Measurements from ENCODE around the gene CHSY3.
"Not testable (repeated sequence)": the region's sequence is repeated elsewhere in the genome, so short reads cannot be mapped to it uniquely, and the experiment has no call there.

CHSY3 gene

DNA sequence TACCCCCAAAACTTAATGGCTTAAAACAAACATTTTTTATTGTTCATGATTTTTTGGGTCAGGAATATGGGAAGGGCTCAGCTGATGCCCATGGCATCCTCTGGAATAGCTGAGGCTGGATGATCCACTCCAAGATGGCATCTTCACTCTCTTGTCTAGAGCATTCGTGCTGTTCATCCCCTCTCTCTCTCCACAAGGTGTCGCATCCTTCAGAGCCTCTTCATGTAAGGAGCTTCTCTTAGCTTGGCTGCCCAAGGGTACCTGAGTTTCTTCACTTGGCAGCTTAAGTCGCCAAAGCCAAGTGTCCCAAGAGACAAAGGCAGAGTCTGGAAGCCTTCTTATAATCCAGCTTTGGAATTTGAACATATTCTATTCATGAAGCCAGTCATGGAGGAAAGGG, 294.7 kb downstream of the CHSY3 start:
- Histone ChIP-seq H2AFZ (ENCODE audit: low read length, unreplicated experiment) (no peak overlapping the region), H3K36me3 (ENCODE audit: insufficient read depth, low read length) (no peaks in the 10 kb centered on the region), H3K4me1 (ENCODE audit: control insufficient read depth, insufficient read depth, low read length, unreplicated experiment) (no peaks in the 10 kb centered on the region), H3K27ac (ENCODE audit: low read depth, low read length) (no peak overlapping the region), H3K27me3 (ENCODE audit: insufficient read depth, low read length) (no peaks in the 10 kb centered on the region), H3K79me2 (ENCODE audit: control insufficient read depth, insufficient read depth, low read length, unreplicated experiment) (no peaks in the 10 kb centered on the region), H3K4me3 (ENCODE audit: low read depth, low read length) (no peak overlapping the region)

DNA sequence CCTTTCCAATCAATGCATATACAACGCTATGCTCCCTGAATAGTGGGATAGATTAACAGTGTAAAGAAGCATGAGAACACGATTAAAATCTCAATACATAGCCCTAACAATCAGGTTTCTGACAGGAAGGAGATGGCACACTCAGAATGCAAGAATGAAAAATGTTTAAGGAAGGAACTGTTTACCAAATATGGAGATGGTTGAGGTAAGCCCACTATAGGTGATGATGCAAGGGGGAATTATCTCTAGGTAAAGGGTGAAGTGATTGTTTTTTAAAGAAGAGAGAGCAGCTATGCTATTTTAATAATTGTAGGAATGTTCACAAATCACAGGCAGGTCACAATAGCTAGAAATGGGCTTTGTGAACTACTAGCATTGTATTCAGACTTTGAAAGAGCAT, 302.4 kb downstream of the CHSY3 start:
- H3K4me1 ChIP-seq (ENCODE audit: control insufficient read depth, insufficient read depth, low read length, unreplicated experiment): no peaks in the 10 kb centered on the region
- no peaks in the 10 kb centered on the region for H3K36me3 ChIP-seq (ENCODE audit: insufficient read depth, low read length)
- H3K27ac ChIP-seq (ENCODE audit: low read depth, low read length): no peak overlapping the region
- no peaks in the 10 kb centered on the region for H3K79me2 ChIP-seq (ENCODE audit: control insufficient read depth, insufficient read depth, low read length, unreplicated experiment)
- H3K4me3 ChIP-seq (ENCODE audit: low read depth, low read length): no peak overlapping the region
- H2AFZ ChIP-seq (ENCODE audit: low read length, unreplicated experiment): no peak overlapping the region
- no peaks in the 10 kb centered on the region for H3K27me3 ChIP-seq (ENCODE audit: insufficient read depth, low read length)

DNA sequence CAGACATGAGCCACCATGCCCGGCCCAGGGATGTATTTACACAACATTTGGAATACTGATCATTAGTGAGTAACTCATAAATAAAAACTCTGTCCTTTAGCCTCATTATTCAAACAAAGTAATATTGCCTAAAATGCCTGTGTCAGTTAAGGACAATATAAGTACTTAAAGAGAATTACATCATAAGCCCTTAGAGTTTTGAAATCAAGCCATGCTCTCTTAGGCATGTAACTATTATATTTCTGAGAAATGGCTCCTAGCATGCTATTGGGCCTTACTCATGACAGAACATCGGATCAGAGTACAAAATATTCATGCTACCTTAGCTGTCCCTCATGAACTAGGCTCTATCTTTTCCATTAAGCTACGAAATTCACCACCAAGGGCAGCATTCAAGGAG, 309.3 kb downstream of the CHSY3 start:
- H3K36me3 ChIP-seq (ENCODE audit: insufficient read depth, low read length): no peaks in the 10 kb centered on the region
- no peak overlapping the region for H3K27ac ChIP-seq (ENCODE audit: low read depth, low read length)
- H3K4me1 ChIP-seq (ENCODE audit: control insufficient read depth, insufficient read depth, low read length, unreplicated experiment): no peaks in the 10 kb centered on the region
- H3K27me3 ChIP-seq (ENCODE audit: insufficient read depth, low read length): no peaks in the 10 kb centered on the region
- H2AFZ ChIP-seq (ENCODE audit: low read length, unreplicated experiment): no peak overlapping the region
- H3K79me2 ChIP-seq (ENCODE audit: control insufficient read depth, insufficient read depth, low read length, unreplicated experiment): no peaks in the 10 kb centered on the region
- H3K4me3 ChIP-seq (ENCODE audit: low read depth, low read length): no peak overlapping the region

DNA sequence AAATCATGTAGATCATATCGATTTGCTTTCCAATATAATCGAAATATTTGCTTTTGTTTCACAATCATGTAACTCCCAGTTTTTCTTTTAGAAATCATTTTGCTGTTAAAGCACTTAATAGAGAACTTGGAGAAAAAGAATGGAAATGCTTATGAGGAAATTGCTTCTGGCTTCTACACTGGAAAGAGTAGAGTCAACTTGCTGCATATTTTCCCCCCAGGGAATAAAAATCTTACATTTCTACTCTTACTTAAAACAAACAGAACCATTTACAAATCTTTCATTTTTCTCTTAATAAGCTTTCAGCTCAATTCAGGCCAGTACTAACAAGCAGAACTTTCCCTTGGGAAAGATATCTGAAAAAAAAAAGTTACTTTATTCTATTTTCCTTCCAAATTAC, 312.0 kb downstream of the CHSY3 start:
- Histone ChIP-seq H2AFZ (ENCODE audit: low read length, unreplicated experiment) (no peak overlapping the region), H3K27ac (ENCODE audit: low read depth, low read length) (no peak overlapping the region), H3K79me2 (ENCODE audit: control insufficient read depth, insufficient read depth, low read length, unreplicated experiment) (no peaks in the 10 kb centered on the region), H3K4me1 (ENCODE audit: control insufficient read depth, insufficient read depth, low read length, unreplicated experiment) (no peaks in the 10 kb centered on the region), H3K36me3 (ENCODE audit: insufficient read depth, low read length) (no peaks in the 10 kb centered on the region), H3K27me3 (ENCODE audit: insufficient read depth, low read length) (no peaks in the 10 kb centered on the region), H3K4me3 (ENCODE audit: low read depth, low read length) (no peak overlapping the region)

DNA sequence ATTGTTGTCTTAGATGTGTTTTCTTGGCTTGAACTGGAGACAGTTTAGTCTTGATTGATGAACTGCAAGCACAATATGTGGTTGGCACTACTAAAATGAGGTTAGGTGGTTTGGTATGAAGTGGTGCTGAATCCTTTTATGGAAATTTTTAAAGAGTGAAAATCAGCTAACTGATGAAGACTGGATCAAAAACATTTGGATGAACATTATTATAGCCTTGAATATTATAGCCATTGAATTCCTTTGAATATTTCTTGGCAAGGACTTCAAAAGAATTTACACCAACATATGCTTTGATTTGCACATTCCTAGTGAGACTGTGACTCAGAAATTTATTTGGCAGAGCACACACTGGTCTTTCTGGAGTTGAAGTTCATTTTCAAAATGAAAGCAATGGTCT, 318.3 kb downstream of the CHSY3 start:
- Histone ChIP-seq H3K27me3 (ENCODE audit: insufficient read depth, low read length) (no peaks in the 10 kb centered on the region), H3K79me2 (ENCODE audit: control insufficient read depth, insufficient read depth, low read length, unreplicated experiment) (no peaks in the 10 kb centered on the region), H3K36me3 (ENCODE audit: insufficient read depth, low read length) (no peaks in the 10 kb centered on the region), H3K27ac (ENCODE audit: low read depth, low read length) (no peak overlapping the region), H3K4me3 (ENCODE audit: low read depth, low read length) (0 out of 2 replicates have a peak overlapping the region, but pooled peaks have one; percentile 3), H3K4me1 (ENCODE audit: control insufficient read depth, insufficient read depth, low read length, unreplicated experiment) (no peaks in the 10 kb centered on the region), H2AFZ (ENCODE audit: low read length, unreplicated experiment) (no peak overlapping the region)

DNA sequence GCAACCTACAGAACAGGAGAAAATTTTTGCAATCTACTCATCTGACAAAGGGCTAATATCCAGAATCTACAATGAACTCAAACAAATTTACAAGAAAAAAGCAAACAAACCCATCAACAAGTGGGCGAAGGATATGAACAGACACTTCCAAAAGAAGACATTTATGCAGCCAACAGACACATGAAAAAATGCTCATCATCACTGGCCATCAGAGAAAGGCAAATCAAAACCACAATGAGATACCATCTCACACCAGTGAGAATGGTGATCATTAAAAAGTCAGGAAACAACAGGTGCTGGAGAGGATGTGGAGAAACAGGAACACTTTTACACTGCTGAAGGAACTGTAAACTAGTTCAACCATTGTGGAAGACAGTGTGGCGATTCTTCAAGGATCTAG, 322.3 kb downstream of the CHSY3 start:
- H3K4me3 ChIP-seq (ENCODE audit: low read depth, low read length); H3K27me3 ChIP-seq (ENCODE audit: insufficient read depth, low read length); H3K27ac ChIP-seq (ENCODE audit: low read depth, low read length); H2AFZ ChIP-seq (ENCODE audit: low read length, unreplicated experiment); H3K4me1 ChIP-seq (ENCODE audit: control insufficient read depth, insufficient read depth, low read length, unreplicated experiment); H3K79me2 ChIP-seq (ENCODE audit: control insufficient read depth, insufficient read depth, low read length, unreplicated experiment); H3K36me3 ChIP-seq (ENCODE audit: insufficient read depth, low read length): not testable (repeated sequence)

DNA sequence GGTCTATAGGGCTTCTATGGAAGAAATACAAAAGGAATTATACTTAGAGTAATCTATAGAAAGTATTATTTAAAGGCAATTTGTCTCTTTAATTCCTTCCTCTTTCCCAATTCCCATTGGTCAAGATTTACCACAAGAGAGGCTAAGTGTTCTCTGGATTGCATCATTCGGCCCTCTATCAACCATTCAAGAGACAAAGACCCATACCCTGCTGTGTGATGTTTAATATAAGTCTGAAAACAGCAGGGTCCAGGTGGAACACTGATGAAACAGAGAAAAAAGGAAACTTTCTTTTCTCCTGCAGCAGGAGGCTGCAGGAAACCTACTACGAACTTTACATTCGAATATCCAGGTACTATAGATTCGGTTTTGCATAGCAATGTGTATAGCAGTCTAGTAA, 323.4 kb downstream of the CHSY3 start:
- no peak overlapping the region for H2AFZ ChIP-seq (ENCODE audit: low read length, unreplicated experiment)
- H3K27ac ChIP-seq (ENCODE audit: low read depth, low read length): no peak overlapping the region
- H3K79me2 ChIP-seq (ENCODE audit: control insufficient read depth, insufficient read depth, low read length, unreplicated experiment): no peaks in the 10 kb centered on the region
- no peaks in the 10 kb centered on the region for H3K27me3 ChIP-seq (ENCODE audit: insufficient read depth, low read length)
- no peak overlapping the region for H3K4me3 ChIP-seq (ENCODE audit: low read depth, low read length)
- no peaks in the 10 kb centered on the region for H3K36me3 ChIP-seq (ENCODE audit: insufficient read depth, low read length)
- no peaks in the 10 kb centered on the region for H3K4me1 ChIP-seq (ENCODE audit: control insufficient read depth, insufficient read depth, low read length, unreplicated experiment)

DNA sequence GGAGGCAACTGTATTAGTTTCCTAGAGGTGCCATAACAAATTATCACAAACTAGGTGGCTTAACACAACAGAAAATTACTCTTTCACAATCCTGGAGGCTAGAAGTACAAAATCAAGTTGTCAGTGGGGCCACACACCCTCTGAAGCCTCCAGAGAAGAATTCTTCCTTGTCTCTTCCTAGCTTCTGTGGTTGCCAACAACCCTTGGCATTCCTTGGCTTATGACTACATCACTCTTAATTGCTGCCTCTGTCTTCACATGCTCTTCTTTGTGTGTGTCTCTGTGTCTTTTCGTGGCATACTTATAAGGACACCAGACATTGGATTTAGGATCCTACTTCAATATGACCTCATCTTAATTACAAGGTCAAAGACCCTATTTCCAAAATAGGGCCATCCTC, 327.5 kb downstream of the CHSY3 start:
- Histone ChIP-seq H3K79me2 (ENCODE audit: control insufficient read depth, insufficient read depth, low read length, unreplicated experiment) (no peaks in the 10 kb centered on the region), H3K4me3 (ENCODE audit: low read depth, low read length) (no peak overlapping the region), H3K27ac (ENCODE audit: low read depth, low read length) (no peak overlapping the region), H3K27me3 (ENCODE audit: insufficient read depth, low read length) (no peaks in the 10 kb centered on the region), H3K4me1 (ENCODE audit: control insufficient read depth, insufficient read depth, low read length, unreplicated experiment) (no peaks in the 10 kb centered on the region), H3K36me3 (ENCODE audit: insufficient read depth, low read length) (no peaks in the 10 kb centered on the region), H2AFZ (ENCODE audit: low read length, unreplicated experiment) (no peak overlapping the region)

DNA sequence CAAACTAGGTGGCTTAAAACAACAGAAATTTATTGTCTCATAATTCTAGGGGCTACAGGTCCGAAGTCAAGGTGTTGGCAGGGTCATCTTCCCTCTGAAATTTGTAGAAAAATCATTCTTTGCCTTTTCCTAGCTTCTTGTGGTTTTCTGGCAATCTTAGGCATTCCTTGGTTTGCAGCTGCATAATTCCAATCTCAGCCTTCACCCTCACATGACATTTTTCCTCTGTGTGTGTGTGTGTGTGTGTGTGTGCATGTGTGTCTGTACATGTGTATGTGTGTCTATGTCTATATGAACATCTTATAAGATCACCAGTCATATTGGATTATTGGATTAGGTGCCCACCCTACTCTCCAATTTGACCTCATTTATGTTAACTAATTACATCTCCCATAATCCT, 330.6 kb downstream of the CHSY3 start:
- Histone ChIP-seq H2AFZ (ENCODE audit: low read length, unreplicated experiment) (no peak overlapping the region), H3K36me3 (ENCODE audit: insufficient read depth, low read length) (no peaks in the 10 kb centered on the region), H3K27me3 (ENCODE audit: insufficient read depth, low read length) (no peaks in the 10 kb centered on the region), H3K79me2 (ENCODE audit: control insufficient read depth, insufficient read depth, low read length, unreplicated experiment) (no peaks in the 10 kb centered on the region), H3K4me1 (ENCODE audit: control insufficient read depth, insufficient read depth, low read length, unreplicated experiment) (no peaks in the 10 kb centered on the region), H3K27ac (ENCODE audit: low read depth, low read length) (no peak overlapping the region), H3K4me3 (ENCODE audit: low read depth, low read length) (no peak overlapping the region)
